ENCODE data around the gene SMIM35.

DNA sequence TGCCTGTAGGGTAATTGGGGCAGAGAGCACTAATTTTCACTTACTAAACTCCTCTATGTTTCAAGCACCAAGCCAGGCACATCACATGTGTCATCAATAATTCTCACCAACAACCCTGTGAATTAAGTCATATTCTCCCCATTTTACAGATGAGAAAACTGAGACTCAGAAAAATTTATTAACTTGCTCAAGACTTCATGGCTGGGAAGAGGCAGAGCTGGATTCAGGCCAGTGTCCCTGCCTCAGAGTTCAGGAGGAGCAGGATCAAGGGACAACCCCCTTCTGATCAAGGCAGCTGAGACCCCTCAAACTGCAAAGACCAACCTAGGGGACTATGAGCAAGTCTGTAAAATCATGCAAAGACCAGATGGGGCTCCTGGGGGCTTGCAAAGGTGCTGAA lies 2.1 kb downstream of the SMIM35 start:
- TF ChIP-seq, protein P1, sequence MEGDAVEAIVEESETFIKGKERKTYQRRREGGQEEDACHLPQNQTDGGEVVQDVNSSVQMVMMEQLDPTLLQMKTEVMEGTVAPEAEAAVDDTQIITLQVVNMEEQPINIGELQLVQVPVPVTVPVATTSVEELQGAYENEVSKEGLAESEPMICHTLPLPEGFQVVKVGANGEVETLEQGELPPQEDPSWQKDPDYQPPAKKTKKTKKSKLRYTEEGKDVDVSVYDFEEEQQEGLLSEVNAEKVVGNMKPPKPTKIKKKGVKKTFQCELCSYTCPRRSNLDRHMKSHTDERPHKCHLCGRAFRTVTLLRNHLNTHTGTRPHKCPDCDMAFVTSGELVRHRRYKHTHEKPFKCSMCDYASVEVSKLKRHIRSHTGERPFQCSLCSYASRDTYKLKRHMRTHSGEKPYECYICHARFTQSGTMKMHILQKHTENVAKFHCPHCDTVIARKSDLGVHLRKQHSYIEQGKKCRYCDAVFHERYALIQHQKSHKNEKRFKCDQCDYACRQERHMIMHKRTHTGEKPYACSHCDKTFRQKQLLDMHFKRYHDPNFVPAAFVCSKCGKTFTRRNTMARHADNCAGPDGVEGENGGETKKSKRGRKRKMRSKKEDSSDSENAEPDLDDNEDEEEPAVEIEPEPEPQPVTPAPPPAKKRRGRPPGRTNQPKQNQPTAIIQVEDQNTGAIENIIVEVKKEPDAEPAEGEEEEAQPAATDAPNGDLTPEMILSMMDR (IDR thresholded peaks at IDR 0.05), result no peak
- no peak for TF ChIP-seq POLR2A (IDR thresholded peaks at IDR 0.05)
